Ovary (tissue), 9 donors: Measurements from ENCODE around the gene MS4A4A. TPM values are rescaled to one million over a fixed set of nuclear protein-coding genes. Genes with fewer than 3 reads are reported as not detected.
"Not testable (repeated sequence)": the region's sequence is repeated elsewhere in the genome, so short reads cannot be mapped to it uniquely, and the experiment has no call there.

ENCODE experiments used
- DNase-seq, 5 donors: peaks; one replicate each; pipeline ENCODE4 v3.0.0-alpha.2; 2019 to 2020
- H3K27ac ChIP-seq, 2 donors: fragments of 200-600 bp; one replicate each; pipeline versions ENCODE4 v1.5.1 to v1.8.0; 2019 to 2022
- H3K27me3 ChIP-seq: fragments of 200-600 bp; one replicate; pipeline ENCODE4 v1.8.0; 2022
- H3K36me3 ChIP-seq: fragments of 200-600 bp; sonication (generic); one replicate; pipeline ENCODE4 v1.5.1; 2019
- H3K4me1 ChIP-seq: one replicate; pipeline ENCODE4 v1.8.1; 2013; ENCODE audit warnings: mild to moderate bottlenecking, moderate library complexity; ENCODE audit not compliant: insufficient read depth
- H3K4me3 ChIP-seq: fragments of 200-600 bp; sonication (generic); one replicate; pipeline ENCODE4 v1.5.1; 2017
- H3K9me3 ChIP-seq, 2 donors: fragments of 200-600 bp in 1 of 2; sonication (generic) in 1 of 2; one replicate each; pipeline versions ENCODE4 v1.5.1 to v1.8.1; 2013 to 2019; ENCODE audit warnings: mild to moderate bottlenecking in 1 of 2, moderate library complexity in 1 of 2
- CTCF ChIP-seq, 3 donors: fragments of 450-650 bp in 2 of 3; fragments of 200-600 bp in 1 of 3; IDR thresholded peaks; one replicate each; pipeline versions ENCODE4 v1.5.1 to v1.8.0; 2016 to 2022; ENCODE audit warnings: antibody characterized with exemption in 3 of 3, mild to moderate bottlenecking in 1 of 3
- EP300 ChIP-seq: sonication (generic); formaldehyde crosslinking; IDR thresholded peaks from one replicate; pipeline ENCODE4 v1.6.1; 2017; ENCODE audit warnings: antibody characterized with exemption
- POLR2A ChIP-seq: fragments of 450-650 bp; IDR thresholded peaks from one replicate; pipeline ENCODE4 v1.6.1; 2017; ENCODE audit warnings: antibody characterized with exemption, mild to moderate bottlenecking, moderate library complexity
- WGBS, 3 donors: extraction: QIAGEN DNeasy Blood & Tissue Kit in 1 of 3; methylation state at CpG; one replicate each; pipeline versions ENCODE4 v1.1.5 to v1.1.7; 2013 to 2017; 5-methylcytosine and 5-hydroxymethylcytosine counted together
- intact Hi-C, 4 donors: fragments of 100-400 bp; cut with DNase I; formaldehyde crosslinking; loops; one replicate each; pipeline versions ENCODE4 v1.11.0 to v1.15.1; 2022 to 2023
- polyA plus RNA-seq, 2 donors: library from polyadenylated mRNA; stranded (reverse); fragments of 200-250 nt in 1 of 2; fragments of 350-450 nt in 1 of 2; fragmentation: Illumina TruSeq in 1 of 2; extraction: RNeasy Lipid Tissue Mini Kit (QIAGEN cat#74804) in 1 of 2; gene quantifications; one replicate each; pipeline ENCODE4 v1.2.3, GENCODE V29; 2013 to 2014
- total RNA-seq, 7 donors: library from RNA; depleted of rRNA in 2 of 7; stranded (reverse); fragments of >200 nt in 2 of 7; fragmentation: NEBNext Ultra II Directional in 3 of 7; extraction: Animal tissue kit (Norgen Biotek cat#: 25700) in 3 of 7; gene quantifications; one replicate each; pipeline versions ENCODE4 v1.1.0 to v1.2.4, GENCODE V29; 2016 to 2023
- donor health status: DM: no; HTN: no; CAD: no; lungs with moderate emphysema.
- donor health status: DM: no; HTN: no; CAD: no.
- donor health status: Bipolar disorder and iron deficiency.
- donor health status: DM: yes; HTN: yes; CAD: no.
- donor health status: DM: no; HTN: no; CAD: no.
- donor health status: DM: yes; HTN: yes; CAD: no.

The MS4A4A gene
- total and polyA plus RNA-seq, 9 donors = 3.8 to 46.4 (median 10.9) TPM

- intact Hi-C loops = no loop called here
- no peaks in the 10 kb centered on the region for H3K36me3 ChIP-seq
- H3K4me3 ChIP-seq = no peak overlapping the region
- H3K27ac ChIP-seq = no peak overlapping the region
- 73 to 83% (median 77%) methylated on average over 2 of the region's 2 CpGs for WGBS, 3 donors
- TF ChIP-seq EP300 = no peak
- no peak for TF ChIP-seq POLR2A
- no peak for TF ChIP-seq CTCF (IDR thresholded peaks at IDR 0.05)
- H3K9me3 ChIP-seq = no peaks in the 10 kb centered on the region
- no peak for DNase-seq
- no peaks in the 10 kb centered on the region for H3K4me1 ChIP-seq
- H3K27me3 ChIP-seq = no peaks in the 10 kb centered on the region
These were observed 11.7 kb downstream of the MS4A4A start for GRCh38 chr11:60292145-60292544.

GRCh38 chr11:60301178-60301577 lies 20.7 kb downstream of the MS4A4A start:
- 79 to 88% (median 80%) methylated on average over 3 of the region's 3 CpGs for WGBS, 3 donors
- no peak overlapping the region for H3K4me3 ChIP-seq
- H3K27ac ChIP-seq = no peak overlapping the region
- intact Hi-C loops = no loop called here
- H3K4me1 ChIP-seq = no peaks in the 10 kb centered on the region
- no peak for DNase-seq
- no peaks in the 10 kb centered on the region for H3K36me3 ChIP-seq
- H3K9me3 ChIP-seq = no peaks in the 10 kb centered on the region
- TF ChIP-seq EP300 (no peak), CTCF (IDR thresholded peaks at IDR 0.05) (no peak)
- H3K27me3 ChIP-seq = no peaks in the 10 kb centered on the region

GRCh38 chr11:60301884-60302283 lies 21.4 kb downstream of the MS4A4A start:
- H3K27me3 ChIP-seq, H3K4me3 ChIP-seq, H3K4me1 ChIP-seq, intact Hi-C loops, DNase-seq, H3K9me3 ChIP-seq, H3K36me3 ChIP-seq, H3K27ac ChIP-seq: not testable (repeated sequence)
- WGBS, 3 donors = 78 to 89% (median 86%) methylated on average over 6 of the region's 6 CpGs

- intact Hi-C loops = no loop called here
- H3K27me3 ChIP-seq = no peaks in the 10 kb centered on the region
- DNase-seq = no peak
These were observed 23.2 kb downstream of the MS4A4A start for GRCh38 chr11:60303661-60304060.

More at GRCh38 chr11:60303661-60304060, 23.2 kb downstream of the MS4A4A start:
- Histone ChIP-seq H3K36me3 (no peaks in the 10 kb centered on the region), H3K4me1 (no peaks in the 10 kb centered on the region), H3K9me3 (no peaks in the 10 kb centered on the region), H3K4me3 (no peak overlapping the region), H3K27ac (no peak overlapping the region)
- WGBS, 3 donors = 72 to 86% (median 75%) methylated on average over 5 of the region's 5 CpGs
- TF ChIP-seq POLR2A = no peak
- no peak for TF ChIP-seq EP300
- no peak for TF ChIP-seq CTCF (IDR thresholded peaks at IDR 0.05)
